DMS 273 (cell line): Measurements from ENCODE around the gene PCK1.

Experiments
- DNase-seq: peaks from one replicate; lab custom pipeline; 2025; ENCODE audit not compliant: unreplicated experiment; lab: John Stamatoyannopoulos, UW

The PCK1 gene

GRCh38 chr20:57559658-57560553, 1.0 kb upstream of the PCK1 start:
- no peak for DNase-seq

- no peak for DNase-seq
These were observed 708 bp downstream of the PCK1 start for GRCh38 chr20:57561356-57562279.

GRCh38 chr20:57562541-57563465, 1.9 kb downstream of the PCK1 start:
- DNase-seq, result no peak

- no peak for DNase-seq
These were observed 2.6 kb downstream of the PCK1 start for GRCh38 chr20:57563522-57563921.

DNA sequence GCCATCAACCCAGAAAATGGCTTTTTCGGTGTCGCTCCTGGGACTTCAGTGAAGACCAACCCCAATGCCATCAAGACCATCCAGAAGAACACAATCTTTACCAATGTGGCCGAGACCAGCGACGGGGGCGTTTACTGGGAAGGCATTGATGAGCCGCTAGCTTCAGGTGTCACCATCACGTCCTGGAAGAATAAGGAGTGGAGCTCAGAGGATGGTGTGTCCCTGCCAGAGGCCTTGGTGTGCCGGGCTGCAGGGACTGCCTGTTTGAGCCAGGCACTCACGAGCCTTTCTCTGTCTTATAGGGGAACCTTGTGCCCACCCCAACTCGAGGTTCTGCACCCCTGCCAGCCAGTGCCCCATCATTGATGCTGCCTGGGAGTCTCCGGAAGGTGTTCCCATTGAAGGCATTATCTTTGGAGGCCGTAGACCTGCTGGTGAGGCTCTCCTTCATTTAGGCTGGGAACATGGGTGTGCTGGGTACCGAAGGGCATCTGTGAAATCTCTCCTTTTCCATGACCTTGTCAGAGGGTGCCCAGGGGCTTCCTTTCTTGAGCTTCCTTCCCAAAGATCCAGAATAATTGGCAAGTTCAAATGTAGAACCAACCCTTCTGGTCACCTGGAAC, 3.4 kb downstream of the PCK1 start:
- no peak for DNase-seq

DNA sequence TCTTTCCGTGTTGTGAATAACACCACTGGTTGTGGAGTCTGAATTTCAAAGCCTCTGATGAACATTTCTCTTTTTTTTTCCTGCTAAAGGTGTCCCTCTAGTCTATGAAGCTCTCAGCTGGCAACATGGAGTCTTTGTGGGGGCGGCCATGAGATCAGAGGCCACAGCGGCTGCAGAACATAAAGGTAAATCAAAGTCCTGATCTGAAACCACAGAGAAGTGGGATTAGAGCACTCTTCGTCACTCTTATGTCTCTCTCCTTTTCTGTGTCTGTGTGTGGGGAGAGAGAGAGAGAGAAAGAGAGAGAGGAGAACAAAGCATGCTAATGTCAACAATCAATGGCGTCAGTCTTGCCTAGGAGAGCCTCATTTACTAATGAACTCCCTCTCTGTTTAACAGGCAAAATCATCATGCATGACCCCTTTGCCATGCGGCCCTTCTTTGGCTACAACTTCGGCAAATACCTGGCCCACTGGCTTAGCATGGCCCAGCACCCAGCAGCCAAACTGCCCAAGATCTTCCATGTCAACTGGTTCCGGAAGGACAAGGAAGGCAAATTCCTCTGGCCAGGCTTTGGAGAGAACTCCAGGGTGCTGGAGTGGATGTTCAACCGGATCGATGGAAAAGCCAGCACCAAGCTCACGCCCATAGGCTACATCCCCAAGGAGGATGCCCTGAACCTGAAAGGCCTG, 4.2 kb downstream of the PCK1 start:
- DNase-seq, result no peak

DNA sequence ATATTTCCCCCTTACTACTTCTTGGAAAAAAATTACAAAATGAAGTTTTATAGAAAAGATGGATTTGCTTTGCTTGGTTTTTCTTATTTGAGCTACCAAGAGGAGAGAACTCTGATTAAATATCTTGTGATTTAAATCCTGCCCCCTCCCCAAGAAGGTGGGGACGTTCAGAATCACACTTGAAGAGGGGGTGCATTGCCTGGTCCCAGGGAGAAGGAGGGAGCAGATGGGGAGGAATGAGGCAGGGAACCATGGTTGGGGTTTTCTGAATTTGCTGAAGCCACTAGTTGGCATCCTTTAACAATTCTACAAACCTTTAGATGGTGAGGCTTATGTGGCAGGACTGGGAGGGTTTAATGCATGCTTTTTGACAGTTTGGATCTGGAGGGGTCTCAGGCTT, 5.5 kb downstream of the PCK1 start:
- no peak for DNase-seq

DNA sequence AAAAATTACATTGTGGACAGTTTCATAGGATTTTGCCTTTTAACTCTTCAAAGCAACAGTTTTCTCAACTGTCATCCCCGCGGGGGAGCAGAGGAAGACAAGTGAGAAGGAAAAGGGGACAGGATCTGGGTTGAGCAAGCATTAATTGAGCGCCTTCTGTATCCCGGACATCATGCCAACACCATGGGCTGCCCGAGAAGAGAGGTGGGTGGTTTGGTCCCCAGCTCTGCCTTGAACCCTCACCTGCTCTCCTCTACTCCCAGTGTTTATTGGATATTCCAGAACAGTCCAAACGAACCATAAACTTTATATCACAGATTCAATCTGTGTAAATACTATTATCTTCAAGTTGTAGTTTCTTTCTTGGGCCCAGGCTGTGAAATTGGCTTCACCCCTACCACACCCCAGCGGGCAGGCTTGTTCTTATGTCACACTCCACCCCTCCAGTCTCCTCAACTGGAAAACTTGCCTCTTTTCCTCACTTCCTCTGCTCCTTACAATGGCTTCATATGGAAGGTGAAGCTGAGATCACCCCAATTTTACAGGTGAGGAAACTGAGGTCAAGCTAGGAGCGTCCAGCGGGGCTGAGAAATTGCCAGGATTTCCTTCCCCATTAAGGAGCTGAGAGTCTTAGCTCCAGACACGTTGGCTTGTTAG, 6.0 kb downstream of the PCK1 start:
- no peak for DNase-seq

- no peak for DNase-seq
These were observed 6.7 kb downstream of the PCK1 start for GRCh38 chr20:57567471-57568079.

DNA sequence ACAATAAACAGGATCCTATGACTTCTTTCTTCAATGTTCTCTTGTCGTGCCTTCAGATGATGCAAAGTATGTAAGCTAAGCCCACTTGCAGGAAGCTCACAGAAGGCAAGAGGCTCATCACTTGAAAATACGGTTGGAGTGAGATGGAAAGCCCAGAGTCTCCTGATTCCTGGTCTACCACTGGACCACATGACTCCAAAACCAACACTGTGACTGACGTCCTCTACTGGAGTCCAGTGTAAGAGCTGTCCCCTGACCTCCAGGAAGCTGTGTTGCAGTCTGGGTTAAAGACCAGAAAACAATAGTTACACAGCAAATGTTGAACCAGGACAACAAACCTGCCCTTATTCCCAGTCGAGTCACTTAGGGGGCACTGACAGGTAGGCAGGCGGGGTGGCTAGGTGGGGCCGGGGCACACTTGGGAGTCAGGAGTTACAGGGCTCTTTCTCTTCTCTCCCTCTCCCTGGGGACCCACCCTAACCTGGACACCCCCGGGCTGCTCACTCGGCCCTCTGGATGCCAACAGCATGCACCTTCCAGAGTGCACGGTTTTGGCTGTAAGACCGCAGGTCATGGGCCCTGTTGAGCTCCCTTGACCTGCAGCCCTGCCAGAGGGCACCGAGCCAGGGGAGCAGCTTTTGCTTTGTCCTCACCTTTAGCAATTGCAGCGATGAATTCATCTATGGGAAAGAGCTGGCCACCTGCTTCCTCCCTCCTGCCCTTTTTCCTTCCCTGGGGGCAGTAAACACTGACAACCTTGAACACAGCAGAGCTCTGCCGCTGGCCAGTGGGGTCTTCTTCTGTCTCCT, 7.4 kb downstream of the PCK1 start:
- no peak for DNase-seq

DNA sequence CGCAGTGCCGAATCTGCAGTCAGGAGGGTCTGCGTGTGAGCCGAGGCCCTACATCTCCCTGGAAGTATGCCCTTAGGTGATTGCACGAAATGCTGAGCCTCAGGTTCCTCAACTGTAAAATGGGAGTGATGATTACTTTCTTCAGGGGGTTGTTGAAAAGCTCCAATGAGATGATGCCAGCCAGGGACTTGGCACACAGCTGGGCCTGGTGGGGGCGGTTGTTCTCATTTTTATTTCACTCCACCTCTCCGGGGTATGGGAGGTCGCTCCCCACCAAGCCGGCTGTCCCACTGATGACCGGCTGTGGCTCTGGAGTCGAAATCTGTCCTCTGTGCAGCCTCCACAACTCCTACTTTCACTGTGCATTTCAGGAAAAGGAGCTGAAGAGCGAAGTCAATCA, 8.1 kb downstream of the PCK1 start:
- DNase-seq, result no peak

DNA sequence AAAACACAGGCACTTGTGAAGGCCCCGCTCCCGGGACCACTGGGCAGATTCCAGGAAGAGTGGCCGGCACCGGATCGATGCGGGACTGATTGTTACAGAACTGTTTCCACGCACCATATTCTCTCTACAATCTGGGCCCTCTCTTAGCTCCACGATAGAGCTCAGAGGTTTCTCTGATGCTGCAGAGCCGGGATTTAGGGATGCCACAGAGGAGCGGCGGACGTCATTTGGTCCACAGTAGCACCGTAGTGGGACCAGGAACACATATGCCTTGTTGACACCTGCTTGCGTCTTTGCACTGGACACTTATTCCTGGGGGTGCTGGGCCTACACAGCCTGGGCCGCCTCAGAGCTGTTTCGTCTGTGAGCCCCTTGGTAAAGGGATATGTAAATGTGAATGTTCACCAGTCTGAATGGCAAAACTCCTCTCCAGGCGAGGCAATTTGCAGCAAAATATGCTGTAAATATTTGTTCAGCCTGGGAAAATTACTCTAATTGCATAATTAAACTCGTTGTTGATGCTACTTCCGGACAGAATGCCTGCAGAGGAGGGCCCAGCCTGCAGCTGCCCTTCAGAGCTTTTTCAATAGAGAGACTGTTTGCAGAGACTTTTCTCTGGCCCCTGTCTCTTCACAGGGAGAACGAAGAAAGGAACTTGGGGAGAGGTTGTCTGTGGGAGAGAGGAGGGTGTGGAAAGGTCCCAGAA, 9.4 kb downstream of the PCK1 start:
- DNase-seq, result no peak

DNA sequence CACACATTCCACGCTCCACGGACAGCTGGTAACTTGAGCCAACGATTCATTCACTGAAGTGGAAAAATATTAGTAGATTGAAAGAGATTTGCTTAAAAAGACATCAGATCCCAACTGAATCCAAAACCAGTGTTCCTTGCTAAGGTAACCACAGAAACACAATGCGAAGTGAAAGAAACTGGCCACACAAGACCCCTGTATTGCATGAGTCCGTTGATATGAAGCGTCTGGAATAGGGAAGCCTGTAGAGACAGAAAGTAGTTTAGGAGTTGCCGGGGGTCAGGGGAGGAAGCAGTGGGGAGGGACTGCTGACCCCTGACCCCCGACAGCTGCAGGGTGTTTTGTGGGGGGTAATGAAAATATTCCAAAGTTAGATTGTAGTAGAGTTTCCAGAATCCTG, 10.0 kb downstream of the PCK1 start:
- DNase-seq, result no peak

- no peak for DNase-seq
These were observed 11.0 kb downstream of the PCK1 start for GRCh38 chr20:57571782-57572416.

- no peak for DNase-seq
These were observed 12.3 kb downstream of the PCK1 start for GRCh38 chr20:57573242-57573641.

GRCh38 chr20:57573894-57574293, 13.0 kb downstream of the PCK1 start:
- peak; percentile 17 for DNase-seq

DNA sequence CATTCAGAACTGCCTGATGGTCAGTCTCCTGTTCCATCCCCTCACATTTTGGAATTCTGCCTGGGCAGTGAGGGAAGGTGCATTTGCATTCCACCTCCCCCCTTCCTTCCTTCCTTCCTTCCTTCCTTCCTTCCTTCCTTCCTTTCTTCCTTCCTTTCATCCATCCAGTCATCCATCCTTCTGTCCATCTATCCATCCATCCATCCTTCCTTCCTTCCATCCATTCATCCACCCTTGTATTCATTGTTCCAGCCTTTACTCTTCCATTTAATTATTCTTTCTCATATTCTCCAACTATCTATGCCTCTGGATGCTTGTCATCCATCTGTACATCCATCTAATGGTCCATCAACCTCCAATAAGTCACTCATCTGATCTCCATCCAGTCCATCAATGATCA, 14.0 kb downstream of the PCK1 start:
- no peak for DNase-seq
